B cell (primary cell): ENCODE data around the gene BTBD18. TPM values are rescaled to one million over a fixed set of nuclear protein-coding genes. Genes with fewer than 3 reads are reported as not detected.

ENCODE experiments used
- ATAC-seq: fragments of 200-7000 bp; cut with Tn5 transposase; one replicate; pipeline ENCODE4 v1.10.0; 2021; ENCODE audit warnings: low read depth, mild to moderate bottlenecking, moderate number of reproducible peaks, moderate library complexity
- CTCF ChIA-PET: fragments of 350-600 bp; sonication (Branson Sonifier 250); formaldehyde crosslinking; loops from one replicate; lab custom pipeline; 2021; ENCODE audit warnings: antibody characterized with exemption, inconsistent platforms; lab: Charles Lee
- POLR2A ChIA-PET: fragments of 350-600 bp; sonication (Branson Sonifier 250); formaldehyde crosslinking; loops from one replicate; lab custom pipeline; 2021; ENCODE audit warnings: antibody characterized with exemption; lab: Charles Lee
- DNase-seq: peaks from one replicate; pipeline ENCODE4 v3.0.0; 2013
- H2AFZ ChIP-seq: 2 replicates; pipeline ENCODE4 v1.6.1; 2012; ENCODE audit warnings: mild to moderate bottlenecking, low read depth, low read length; ENCODE audit not compliant: insufficient read depth, poor library complexity, severe bottlenecking
- H3K27ac ChIP-seq, 2 donors: 1 replicate in 1 of 2; 2 replicates in 1 of 2; pipeline ENCODE4 v1.5.1; 2012 to 2013; ENCODE audit warnings: low read length in 2 of 2, mild to moderate bottlenecking in 2 of 2, moderate library complexity in 1 of 2
- H3K27me3 ChIP-seq, 4 experiments: fragments of 200-600 bp in 1 of 4; sonication (generic) in 1 of 4; replicated peaks in 1 of 4; 1 replicate in 2 of 4; 2 replicates in 2 of 4; pipeline versions ENCODE4 v1.6.1 to v1.7.0; 2013 to 2016; ENCODE audit warnings: low read length in 3 of 4, mild to moderate bottlenecking in 2 of 4, mixed read lengths in 1 of 4, moderate library complexity in 1 of 4; ENCODE audit not compliant: insufficient read depth in 4 of 4, control insufficient read depth in 3 of 4; ENCODE audit errors: control extremely low read depth in 1 of 4
- H3K36me3 ChIP-seq, 2 experiments: replicated peaks in 1 of 2; 1 replicate in 1 of 2; 2 replicates in 1 of 2; pipeline versions ENCODE4 v1.6.1 to v1.7.1; 2013; ENCODE audit warnings: low read length in 1 of 2; ENCODE audit not compliant: insufficient read depth in 2 of 2, control insufficient read depth in 1 of 2; ENCODE audit errors: control extremely low read depth in 1 of 2, extremely low read depth in 1 of 2
- H3K4me1 ChIP-seq, 2 donors: fragments of 200-600 bp in 1 of 2; sonication (generic) in 1 of 2; 1 replicate in 1 of 2; 2 replicates in 1 of 2; pipeline versions ENCODE4 v1.5.1 to v1.6.1; 2013 to 2017; ENCODE audit warnings: low read length in 2 of 2; ENCODE audit not compliant: control insufficient read depth in 2 of 2, insufficient read depth in 2 of 2
- H3K4me2 ChIP-seq: replicated peaks from 2 replicates; pipeline ENCODE3; 2012; ENCODE audit warnings: mild to moderate bottlenecking, low read depth, low read length; ENCODE audit not compliant: poor library complexity, severe bottlenecking
- H3K4me3 ChIP-seq, 5 experiments: fragments of 200-600 bp in 1 of 5; sonication (generic) in 1 of 5; 1 replicate in 3 of 5; 2 replicates in 2 of 5; pipeline versions ENCODE4 v1.5.1 to v1.7.0; 2011 to 2016; ENCODE audit warnings: low read length in 4 of 5, mild to moderate bottlenecking in 4 of 5, low read depth in 2 of 5, control low read depth in 1 of 5, moderate library complexity in 1 of 5; ENCODE audit not compliant: insufficient read depth in 1 of 5; ENCODE audit errors: control extremely low read depth in 1 of 5, extremely low read depth in 1 of 5
- H3K79me2 ChIP-seq: fragments of 200-600 bp; sonication (generic); one replicate; pipeline ENCODE4 v1.6.0; 2016; ENCODE audit warnings: low read length; ENCODE audit not compliant: control insufficient read depth, insufficient read depth
- H3K9ac ChIP-seq: fragments of 200-600 bp; sonication (generic); 2 replicates; pipeline ENCODE4 v1.6.1; 2017; ENCODE audit warnings: mild to moderate bottlenecking, low read length, moderate library complexity
- H3K9me3 ChIP-seq, 3 donors: one replicate each; pipeline versions ENCODE4 v1.6.1 to v1.7.1; 2013; ENCODE audit warnings: low read length in 2 of 3; ENCODE audit not compliant: control insufficient read depth in 2 of 3, insufficient read depth in 1 of 3; ENCODE audit errors: control extremely low read depth in 1 of 3
- H4K20me1 ChIP-seq: 2 replicates; pipeline ENCODE4 v1.6.0; 2012; ENCODE audit warnings: mild to moderate bottlenecking, low read length; ENCODE audit not compliant: insufficient read depth, control insufficient read depth, poor library complexity, severe bottlenecking
- H3K27ac Mint-ChIP-seq: one replicate; pipeline ENCODE4 v1.8.0; 2021; ENCODE audit warnings: mixed read lengths
- H3K27me3 Mint-ChIP-seq: one replicate; pipeline ENCODE4 v1.8.0; 2021; ENCODE audit warnings: mixed read lengths
- H3K4me1 Mint-ChIP-seq: one replicate; pipeline ENCODE4 v1.8.0; 2021; ENCODE audit warnings: mixed read lengths
- H3K4me3 Mint-ChIP-seq: one replicate; pipeline ENCODE4 v1.8.0; 2021; ENCODE audit warnings: mixed read lengths
- H3K9me3 Mint-ChIP-seq: one replicate; pipeline ENCODE4 v1.8.0; 2022; ENCODE audit warnings: mixed read lengths; ENCODE audit not compliant: insufficient read depth
- EZH2 ChIP-seq: IDR thresholded peaks from 2 replicates; pipeline ENCODE4 v1.6.1; 2012; ENCODE audit warnings: borderline replicate concordance, low read depth, mild to moderate bottlenecking, moderate library complexity, low read length; ENCODE audit not compliant: insufficient read depth, poor library complexity, severe bottlenecking
- WGBS: methylation state at CpG from one replicate; pipeline ENCODE4 v1.1.5; 2013; ENCODE audit warnings: missing lambda C conversion rate; ENCODE audit not compliant: insufficient coverage; 5-methylcytosine and 5-hydroxymethylcytosine counted together
- intact Hi-C: fragments of 100-400 bp; cut with micrococcal nuclease; formaldehyde crosslinking; loops from one replicate; pipeline ENCODE4 v1.10.0; 2022
- polyA plus RNA-seq: library from polyadenylated mRNA; depleted of rRNA; stranded (reverse); fragments of >200 nt; gene quantifications from 2 replicates; pipeline ENCODE4 v1.2.3, GENCODE V29; 2012
- total RNA-seq, 2 donors: library from RNA; stranded (reverse); fragments of 120-200 nt in 1 of 2; gene quantifications; 1 replicate in 1 of 2; 2 replicates in 1 of 2; pipeline versions ENCODE4 v1.2.3 to v1.2.4, GENCODE V29; 2013 to 2022
- TF ChIP-seq, protein P1 (sequence below): fragments of 200-600 bp; IDR thresholded peaks from one replicate; pipeline ENCODE4 v1.8.0; 2022; ENCODE audit warnings: antibody characterized with exemption, mild to moderate bottlenecking

Gene BTBD18
- total and polyA plus RNA-seq, 2 donors (not counting 1 experiment from before 2014, with no cell fraction given): not detected

DNA sequence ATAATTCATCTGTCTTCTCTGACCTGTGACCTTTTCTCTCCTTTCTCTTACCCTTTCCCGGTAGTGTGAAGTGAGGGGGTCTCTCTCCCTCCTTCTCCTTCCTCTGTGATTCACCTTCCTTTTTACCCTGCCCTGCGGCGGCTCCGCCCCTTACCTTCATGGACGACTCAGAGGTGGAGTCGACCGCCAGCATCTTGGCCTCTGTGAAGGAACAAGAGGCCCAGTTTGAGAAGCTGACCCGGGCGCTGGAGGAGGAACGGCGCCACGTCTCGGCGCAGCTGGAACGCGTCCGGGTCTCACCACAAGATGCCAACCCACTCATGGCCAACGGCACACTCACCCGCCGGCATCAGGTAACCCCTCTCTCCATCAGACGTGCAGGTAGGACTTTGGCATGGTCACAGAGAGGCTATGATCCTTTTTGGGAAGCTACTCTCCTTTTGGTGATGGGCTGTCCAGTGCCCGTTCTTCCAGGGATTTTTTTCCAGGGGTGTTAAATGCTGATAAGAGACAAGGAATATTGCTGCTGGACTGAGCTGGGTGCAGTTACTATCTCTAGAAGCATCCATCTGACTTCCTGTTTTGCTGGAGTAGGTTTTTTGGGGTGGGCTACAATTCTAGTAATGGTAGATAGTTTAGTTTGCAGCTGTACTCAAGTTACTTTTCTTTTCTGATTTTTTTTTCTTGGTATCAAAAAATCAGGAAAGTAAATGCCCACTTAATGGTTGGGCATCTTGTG is 39.9 kb upstream of the BTBD18 start:
- Histone ChIP-seq H3K27ac (peak overlapping the region; percentile 87 to 97), H3K4me3 (peak overlapping the region in 4 of 5 experiments; percentile 15 to 62 (median 42)), H3K79me2 (peaks cover 50% of the 10 kb centered on the region)

More for the DNA sequence above, 39.9 kb upstream of the BTBD18 start:
- ChIA-PET CTCF (interaction anchor here (1.0 to 3.3 kb wide), 4 partner anchors 9 to 50 kb away, joined by 3 to 13 read pairs (median 4); partner anchors contain the start of gene SELENOH), POLR2A (interaction anchor here (0.6 to 1.5 kb wide), 5 partner anchors 8 to 80 kb away, joined by 3 to 8 read pairs (median 3); partner anchors contain the start of genes CTNND1, MED19 and SELENOH)
- Mint-ChIP-seq H3K4me1 (peaks cover 62% of the 10 kb centered on the region), H3K9me3 (no peaks in the 10 kb centered on the region), H3K4me3 (peak overlapping the region; percentile 80), H3K27me3 (no peaks in the 10 kb centered on the region), H3K27ac (peak overlapping the region; percentile 93)
- Histone ChIP-seq H3K9ac (peak overlapping the region; percentile 64), H3K9me3 (no peaks in the 10 kb centered on the region), H3K4me2 (peak overlapping the region; percentile 86), H3K27me3 (no peaks in the 10 kb centered on the region), H3K4me1 (peaks cover 59 to 62% of the 10 kb centered on the region in 2 donors), H2AFZ (no peak overlapping the region), H3K36me3 (peaks cover 4 to 8% of the 10 kb centered on the region in 2 experiments), H4K20me1 (no peaks in the 10 kb centered on the region)
- intact Hi-C loops: loop anchor here (1.0 to 10.0 kb wide), 5 partner anchors 50 to 1363 kb away; partner anchors contain the start of genes MED19, SELENOH, TIMM10 and TMX2
- DNase-seq: no peak
- TF ChIP-seq, protein P1, sequence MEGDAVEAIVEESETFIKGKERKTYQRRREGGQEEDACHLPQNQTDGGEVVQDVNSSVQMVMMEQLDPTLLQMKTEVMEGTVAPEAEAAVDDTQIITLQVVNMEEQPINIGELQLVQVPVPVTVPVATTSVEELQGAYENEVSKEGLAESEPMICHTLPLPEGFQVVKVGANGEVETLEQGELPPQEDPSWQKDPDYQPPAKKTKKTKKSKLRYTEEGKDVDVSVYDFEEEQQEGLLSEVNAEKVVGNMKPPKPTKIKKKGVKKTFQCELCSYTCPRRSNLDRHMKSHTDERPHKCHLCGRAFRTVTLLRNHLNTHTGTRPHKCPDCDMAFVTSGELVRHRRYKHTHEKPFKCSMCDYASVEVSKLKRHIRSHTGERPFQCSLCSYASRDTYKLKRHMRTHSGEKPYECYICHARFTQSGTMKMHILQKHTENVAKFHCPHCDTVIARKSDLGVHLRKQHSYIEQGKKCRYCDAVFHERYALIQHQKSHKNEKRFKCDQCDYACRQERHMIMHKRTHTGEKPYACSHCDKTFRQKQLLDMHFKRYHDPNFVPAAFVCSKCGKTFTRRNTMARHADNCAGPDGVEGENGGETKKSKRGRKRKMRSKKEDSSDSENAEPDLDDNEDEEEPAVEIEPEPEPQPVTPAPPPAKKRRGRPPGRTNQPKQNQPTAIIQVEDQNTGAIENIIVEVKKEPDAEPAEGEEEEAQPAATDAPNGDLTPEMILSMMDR: no peak
- no peak for TF ChIP-seq EZH2
- WGBS: 98% methylated on average over 15 of the region's 22 CpGs
- no peak for ATAC-seq
